ENCODE data around the gene RCN1.
"Not testable (repeated sequence)": the region's sequence is repeated elsewhere in the genome, so short reads cannot be mapped to it uniquely, and the experiment has no call there.

GRCh38 chr11:32103121-32103719 is 12.3 kb downstream of the RCN1 start:
- TF ChIP-seq, protein P1, sequence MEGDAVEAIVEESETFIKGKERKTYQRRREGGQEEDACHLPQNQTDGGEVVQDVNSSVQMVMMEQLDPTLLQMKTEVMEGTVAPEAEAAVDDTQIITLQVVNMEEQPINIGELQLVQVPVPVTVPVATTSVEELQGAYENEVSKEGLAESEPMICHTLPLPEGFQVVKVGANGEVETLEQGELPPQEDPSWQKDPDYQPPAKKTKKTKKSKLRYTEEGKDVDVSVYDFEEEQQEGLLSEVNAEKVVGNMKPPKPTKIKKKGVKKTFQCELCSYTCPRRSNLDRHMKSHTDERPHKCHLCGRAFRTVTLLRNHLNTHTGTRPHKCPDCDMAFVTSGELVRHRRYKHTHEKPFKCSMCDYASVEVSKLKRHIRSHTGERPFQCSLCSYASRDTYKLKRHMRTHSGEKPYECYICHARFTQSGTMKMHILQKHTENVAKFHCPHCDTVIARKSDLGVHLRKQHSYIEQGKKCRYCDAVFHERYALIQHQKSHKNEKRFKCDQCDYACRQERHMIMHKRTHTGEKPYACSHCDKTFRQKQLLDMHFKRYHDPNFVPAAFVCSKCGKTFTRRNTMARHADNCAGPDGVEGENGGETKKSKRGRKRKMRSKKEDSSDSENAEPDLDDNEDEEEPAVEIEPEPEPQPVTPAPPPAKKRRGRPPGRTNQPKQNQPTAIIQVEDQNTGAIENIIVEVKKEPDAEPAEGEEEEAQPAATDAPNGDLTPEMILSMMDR (conservative IDR thresholded peaks at IDR 0.05; ENCODE audit: low read depth in 2 of 2): not testable (repeated sequence)
- not testable (repeated sequence) for TF ChIP-seq REST (IDR thresholded peaks at IDR 0.05; ENCODE audit: unreplicated experiment); CREB1 (CRISPR knock-in tag; IDR thresholded peaks at IDR 0.05; ENCODE audit: low read depth); EZH2 (IDR thresholded peaks at IDR 0.05; ENCODE audit: low read depth, unreplicated experiment); POLR2AphosphoS5 (IDR thresholded peaks at IDR 0.05; ENCODE audit: low read depth); EZH2phosphoT487 (IDR thresholded peaks at IDR 0.05; ENCODE audit: unreplicated experiment); JUNB (IDR thresholded peaks at IDR 0.05; ENCODE audit: unreplicated experiment); STAT1 (IDR thresholded peaks at IDR 0.05; ENCODE audit: unreplicated experiment); ZNF114 (CRISPR knock-in tag; IDR thresholded peaks at IDR 0.05); ETS1 (IDR thresholded peaks at IDR 0.05); NANOG (IDR thresholded peaks at IDR 0.05; ENCODE audit: borderline replicate concordance)
